Fibroblast of mammary gland (primary cell): Measurements from ENCODE around the gene GIMAP1.

Experiments used
- DNase-seq: peaks from one replicate; pipeline ENCODE4 v3.0.0-alpha.2; 2010; ENCODE audit warnings: low read depth
- H3K4me3 ChIP-seq: 2 replicates; pipeline ENCODE4 v1.5.1; 2011; ENCODE audit warnings: low read depth, mild to moderate bottlenecking, low read length, moderate library complexity; ENCODE audit not compliant: control insufficient read depth
- TF ChIP-seq, protein P1 (sequence below): conservative IDR thresholded peaks from 2 replicates; pipeline ENCODE4 v1.5.1; 2011; ENCODE audit warnings: low read depth, low read length, inconsistent platforms; ENCODE audit not compliant: control insufficient read depth, insufficient read depth

GIMAP1 gene

DNA sequence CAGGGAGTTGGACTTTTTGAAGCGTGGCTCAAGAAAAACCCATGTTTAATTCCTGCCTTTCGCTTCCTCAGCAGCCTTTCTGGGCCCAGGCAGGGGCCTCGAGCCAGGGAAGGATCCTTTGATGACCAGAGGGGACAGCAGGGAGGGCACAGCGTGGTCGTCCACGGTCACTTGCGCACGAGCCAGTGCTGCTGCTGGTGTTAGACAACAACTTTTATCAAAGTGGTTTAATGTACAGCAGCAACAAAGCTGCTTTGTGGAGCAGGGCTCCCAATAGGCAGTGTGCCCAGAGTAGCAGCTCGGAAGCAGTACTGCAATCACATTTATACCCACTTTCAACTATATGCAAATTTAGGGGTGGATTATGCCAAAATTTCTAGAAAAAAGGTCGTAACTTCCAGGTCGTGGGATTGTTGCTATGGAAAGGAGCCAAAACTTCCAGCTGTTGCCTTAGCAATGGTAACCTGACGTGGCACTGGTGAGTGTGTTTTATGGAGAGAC, 6.1 kb downstream of the GIMAP1 start:
- no peak for DNase-seq
- H3K4me3 ChIP-seq = no peak overlapping the region
- TF ChIP-seq, protein P1, sequence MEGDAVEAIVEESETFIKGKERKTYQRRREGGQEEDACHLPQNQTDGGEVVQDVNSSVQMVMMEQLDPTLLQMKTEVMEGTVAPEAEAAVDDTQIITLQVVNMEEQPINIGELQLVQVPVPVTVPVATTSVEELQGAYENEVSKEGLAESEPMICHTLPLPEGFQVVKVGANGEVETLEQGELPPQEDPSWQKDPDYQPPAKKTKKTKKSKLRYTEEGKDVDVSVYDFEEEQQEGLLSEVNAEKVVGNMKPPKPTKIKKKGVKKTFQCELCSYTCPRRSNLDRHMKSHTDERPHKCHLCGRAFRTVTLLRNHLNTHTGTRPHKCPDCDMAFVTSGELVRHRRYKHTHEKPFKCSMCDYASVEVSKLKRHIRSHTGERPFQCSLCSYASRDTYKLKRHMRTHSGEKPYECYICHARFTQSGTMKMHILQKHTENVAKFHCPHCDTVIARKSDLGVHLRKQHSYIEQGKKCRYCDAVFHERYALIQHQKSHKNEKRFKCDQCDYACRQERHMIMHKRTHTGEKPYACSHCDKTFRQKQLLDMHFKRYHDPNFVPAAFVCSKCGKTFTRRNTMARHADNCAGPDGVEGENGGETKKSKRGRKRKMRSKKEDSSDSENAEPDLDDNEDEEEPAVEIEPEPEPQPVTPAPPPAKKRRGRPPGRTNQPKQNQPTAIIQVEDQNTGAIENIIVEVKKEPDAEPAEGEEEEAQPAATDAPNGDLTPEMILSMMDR = no peak

GRCh38 chr7:150723467-150723866, 7.1 kb downstream of the GIMAP1 start:
- TF ChIP-seq, protein P1 = no peak
- no peak overlapping the region for H3K4me3 ChIP-seq
- no peak for DNase-seq

- TF ChIP-seq, protein P1 = no peak
- DNase-seq = no peak
- H3K4me3 ChIP-seq = no peak overlapping the region
These were observed 11.0 kb downstream of the GIMAP1 start for GRCh38 chr7:150727381-150727780.

GRCh38 chr7:150728011-150728410, 11.6 kb downstream of the GIMAP1 start:
- DNase-seq = no peak
- no peak overlapping the region for H3K4me3 ChIP-seq
- TF ChIP-seq, protein P1 = no peak

DNA sequence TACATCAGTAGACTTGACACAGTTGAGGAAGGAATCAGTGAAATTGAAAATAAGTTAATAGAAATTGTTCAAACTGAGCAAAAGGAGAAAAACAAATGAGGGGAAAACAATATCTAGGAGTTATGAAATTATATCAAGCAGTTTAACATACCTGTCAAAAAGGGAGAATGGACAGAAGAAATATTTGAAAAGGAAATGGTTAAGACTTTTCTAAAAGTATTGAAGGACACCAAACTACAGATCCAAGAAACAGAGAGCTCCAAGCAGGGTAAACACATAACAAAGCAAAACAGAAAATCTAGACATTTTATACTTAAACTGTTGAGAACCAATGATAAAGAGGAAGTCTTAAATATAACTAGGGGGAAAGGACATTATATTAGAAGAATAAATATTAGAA, 12.2 kb downstream of the GIMAP1 start:
- no peak for DNase-seq
- TF ChIP-seq, protein P1 = no peak
- no peak overlapping the region for H3K4me3 ChIP-seq

DNA sequence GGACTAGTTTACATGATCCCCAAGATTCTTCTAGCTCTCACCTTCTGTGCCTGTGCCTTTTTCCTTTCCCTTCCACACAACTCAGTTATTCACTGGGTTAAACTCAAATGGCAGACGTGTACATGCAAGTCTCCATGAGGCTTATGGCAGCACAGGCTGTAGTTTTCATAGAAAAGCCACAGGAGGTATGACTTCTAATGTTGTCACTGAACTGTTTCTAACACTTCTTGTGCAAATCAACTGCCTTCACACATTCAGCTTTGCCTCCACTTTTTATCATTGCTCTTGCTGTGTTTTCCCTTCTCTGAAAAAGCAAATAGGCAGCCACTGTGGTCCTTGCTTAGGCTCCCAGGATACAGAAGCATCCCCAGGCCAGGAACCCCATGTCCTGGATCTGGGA, 15.5 kb downstream of the GIMAP1 start:
- TF ChIP-seq, protein P1 = no peak
- no peak for DNase-seq
- no peak overlapping the region for H3K4me3 ChIP-seq
